Tibial nerve (tissue), 4 donors: Measurements from ENCODE around the gene MXD3.

Source experiments
- CTCF ChIP-seq, 5 experiments: fragments of 200-600 bp in 3 of 5; fragments of 450-650 bp in 2 of 5; sonication (generic) in 3 of 5; IDR thresholded peaks; one replicate each; pipeline ENCODE4 v1.5.1; 2016 to 2019; ENCODE audit warnings: antibody characterized with exemption in 5 of 5, mild to moderate bottlenecking in 3 of 5, moderate library complexity in 2 of 5
- EP300 ChIP-seq, 2 donors: sonication (generic); formaldehyde crosslinking; IDR thresholded peaks; one replicate each; pipeline ENCODE4 v1.6.1; 2017; ENCODE audit warnings: antibody characterized with exemption in 2 of 2, mild to moderate bottlenecking in 1 of 2
- POLR2A ChIP-seq, 2 donors: fragments of 450-650 bp; IDR thresholded peaks; one replicate each; pipeline ENCODE4 v1.6.1; 2017; ENCODE audit warnings: antibody characterized with exemption in 2 of 2, mild to moderate bottlenecking in 2 of 2, moderate library complexity in 2 of 2

DNA sequence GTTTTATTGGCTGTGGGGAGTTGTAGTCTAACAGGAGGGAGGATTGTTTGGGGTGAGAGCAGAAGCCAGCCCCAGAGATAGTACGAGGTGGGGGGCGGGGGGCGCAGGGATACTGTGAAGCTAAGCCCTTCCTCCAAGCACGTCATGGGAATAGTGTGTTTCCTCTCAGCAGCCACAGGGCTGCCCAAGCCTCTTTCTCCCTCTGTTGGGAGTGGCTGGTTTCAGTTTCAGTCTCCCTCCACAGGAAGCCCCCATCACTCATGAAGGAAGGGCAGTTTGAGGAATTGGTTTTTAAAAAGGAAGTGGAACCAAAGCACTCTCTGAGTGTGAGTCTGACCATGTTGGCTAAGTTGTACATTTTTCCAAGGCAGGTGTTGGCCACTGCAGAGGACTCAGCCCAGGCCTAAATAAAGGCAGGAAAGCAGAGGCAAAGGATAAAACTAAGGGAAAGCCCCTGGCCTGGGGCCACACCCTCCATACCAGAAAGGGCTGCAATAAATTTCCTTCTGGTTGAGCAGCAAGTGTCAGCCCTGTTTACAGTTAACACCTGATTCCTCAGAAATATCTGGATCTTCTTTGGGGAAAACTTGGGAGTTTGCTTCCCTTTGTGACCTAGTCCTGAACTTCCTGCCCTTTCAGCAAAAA, 11.3 kb downstream of the MXD3 start:
- TF ChIP-seq CTCF (IDR thresholded peaks at IDR 0.05), result peak in 2 of 5 experiments; percentile 10 to 20
- TF ChIP-seq POLR2A (IDR thresholded peaks at IDR 0.05), result no peak
- peak in 1 of 2 donors; percentile 74 for TF ChIP-seq EP300 (IDR thresholded peaks at IDR 0.05)
